Coronary artery (tissue), 2 donors: ENCODE results near the gene RTN3.

Experiments used
- DNase-seq: peaks from one replicate; pipeline ENCODE4 v3.0.0-alpha.2; 2017; ENCODE audit warnings: low spot score
- H3K27ac ChIP-seq, 2 donors: fragments of 200-600 bp; sonication (generic); one replicate each; pipeline ENCODE4 v1.5.1; 2016 to 2019
- H3K4me3 ChIP-seq: fragments of 200-600 bp; sonication (generic); 2 replicates; pipeline ENCODE4 v1.5.1; 2016; ENCODE audit warnings: mild to moderate bottlenecking, moderate library complexity
- TF ChIP-seq, protein P1 (sequence below): fragments of 200-600 bp; sonication (generic); IDR thresholded peaks from one replicate; pipeline ENCODE4 v1.5.1; 2019; ENCODE audit warnings: antibody characterized with exemption

Gene RTN3

DNA sequence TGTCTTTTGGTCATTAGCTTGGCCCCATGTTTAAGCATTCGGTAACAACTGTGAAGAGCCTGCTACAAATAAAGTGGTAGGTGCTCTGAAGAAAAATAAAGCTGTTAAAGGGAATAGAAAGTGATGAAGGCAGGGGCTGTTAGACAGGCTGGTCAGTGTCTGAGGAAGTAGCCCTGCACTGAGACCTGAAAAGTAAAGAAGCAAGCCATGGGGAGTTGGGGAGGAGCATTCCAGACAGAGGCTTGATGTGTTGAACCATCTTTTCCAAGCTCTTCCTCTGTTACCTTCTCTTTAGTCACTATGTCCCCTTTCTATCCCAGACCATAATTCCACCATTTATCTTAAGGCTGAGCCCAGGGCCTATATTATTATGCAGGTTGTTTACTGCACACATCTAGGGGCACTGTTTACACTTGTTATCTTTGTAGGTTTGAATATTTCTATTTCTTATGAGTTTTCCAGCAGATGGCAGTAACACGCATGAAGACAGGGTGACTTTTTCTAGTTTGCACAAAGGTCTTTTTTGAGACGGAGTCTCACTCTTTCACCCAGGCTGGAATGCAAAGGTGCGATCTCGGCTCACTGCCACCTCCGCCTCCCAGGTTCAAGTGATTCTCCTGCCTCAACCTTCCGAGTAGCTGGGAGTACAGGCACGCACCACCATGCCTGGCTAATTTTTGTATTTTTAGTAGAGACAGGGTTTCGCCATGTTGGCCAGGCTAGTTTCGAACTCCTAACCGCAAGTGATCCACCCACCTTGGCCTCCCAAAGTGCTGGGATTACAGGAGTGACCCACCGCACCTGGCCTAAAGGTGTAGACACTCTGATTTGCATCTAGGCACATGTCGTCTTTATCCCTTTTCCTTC lies 64.2 kb downstream of the RTN3 start:
- H3K27ac ChIP-seq, result no peak overlapping the region
- no peak overlapping the region for H3K4me3 ChIP-seq
- DNase-seq, result no peak
- TF ChIP-seq, protein P1, sequence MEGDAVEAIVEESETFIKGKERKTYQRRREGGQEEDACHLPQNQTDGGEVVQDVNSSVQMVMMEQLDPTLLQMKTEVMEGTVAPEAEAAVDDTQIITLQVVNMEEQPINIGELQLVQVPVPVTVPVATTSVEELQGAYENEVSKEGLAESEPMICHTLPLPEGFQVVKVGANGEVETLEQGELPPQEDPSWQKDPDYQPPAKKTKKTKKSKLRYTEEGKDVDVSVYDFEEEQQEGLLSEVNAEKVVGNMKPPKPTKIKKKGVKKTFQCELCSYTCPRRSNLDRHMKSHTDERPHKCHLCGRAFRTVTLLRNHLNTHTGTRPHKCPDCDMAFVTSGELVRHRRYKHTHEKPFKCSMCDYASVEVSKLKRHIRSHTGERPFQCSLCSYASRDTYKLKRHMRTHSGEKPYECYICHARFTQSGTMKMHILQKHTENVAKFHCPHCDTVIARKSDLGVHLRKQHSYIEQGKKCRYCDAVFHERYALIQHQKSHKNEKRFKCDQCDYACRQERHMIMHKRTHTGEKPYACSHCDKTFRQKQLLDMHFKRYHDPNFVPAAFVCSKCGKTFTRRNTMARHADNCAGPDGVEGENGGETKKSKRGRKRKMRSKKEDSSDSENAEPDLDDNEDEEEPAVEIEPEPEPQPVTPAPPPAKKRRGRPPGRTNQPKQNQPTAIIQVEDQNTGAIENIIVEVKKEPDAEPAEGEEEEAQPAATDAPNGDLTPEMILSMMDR, result no peak

DNA sequence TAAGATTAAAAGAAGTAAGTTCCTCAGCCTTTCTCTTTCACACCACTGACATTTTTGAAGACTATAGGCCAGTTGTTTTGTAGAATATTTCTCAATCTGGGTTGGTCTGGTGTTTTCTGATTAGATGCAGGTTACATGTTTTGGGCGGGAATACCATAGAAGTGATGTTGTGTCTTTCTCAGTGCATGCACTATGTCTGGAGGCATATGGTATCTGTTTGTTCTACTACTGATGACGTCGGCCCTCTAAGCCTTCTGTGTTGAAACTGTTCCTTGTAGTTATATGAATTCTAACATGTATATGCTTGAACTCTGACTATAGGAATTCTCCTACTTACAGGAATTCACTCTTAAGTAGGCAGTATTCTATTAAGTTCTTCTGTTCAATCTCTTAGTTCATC lies 65.7 kb downstream of the RTN3 start:
- no peak for DNase-seq
- Histone ChIP-seq H3K4me3 (no peak overlapping the region), H3K27ac (no peak overlapping the region)
- TF ChIP-seq, protein P1, result no peak

DNA sequence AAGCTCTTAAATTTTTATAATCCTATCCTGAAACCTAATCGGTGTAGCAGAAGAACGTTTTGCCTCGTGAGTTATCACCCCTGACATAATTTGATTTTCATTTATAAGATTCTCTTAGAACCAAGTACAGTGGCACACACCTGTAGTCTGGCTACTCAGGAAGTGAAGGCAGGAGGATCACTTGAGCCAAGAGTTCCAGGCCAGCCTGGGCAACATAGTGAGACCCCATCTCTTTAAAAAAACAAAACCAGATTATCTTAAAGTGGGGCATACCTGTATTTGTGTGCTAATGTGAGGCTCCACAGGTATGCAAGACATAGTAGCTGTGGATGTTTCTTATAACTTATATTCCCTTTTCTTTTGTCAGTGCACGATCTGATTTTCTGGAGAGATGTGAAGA lies 68.3 kb downstream of the RTN3 start:
- DNase-seq, result no peak
- TF ChIP-seq, protein P1, result no peak
- Histone ChIP-seq H3K4me3 (no peak overlapping the region), H3K27ac (no peak overlapping the region)

DNA sequence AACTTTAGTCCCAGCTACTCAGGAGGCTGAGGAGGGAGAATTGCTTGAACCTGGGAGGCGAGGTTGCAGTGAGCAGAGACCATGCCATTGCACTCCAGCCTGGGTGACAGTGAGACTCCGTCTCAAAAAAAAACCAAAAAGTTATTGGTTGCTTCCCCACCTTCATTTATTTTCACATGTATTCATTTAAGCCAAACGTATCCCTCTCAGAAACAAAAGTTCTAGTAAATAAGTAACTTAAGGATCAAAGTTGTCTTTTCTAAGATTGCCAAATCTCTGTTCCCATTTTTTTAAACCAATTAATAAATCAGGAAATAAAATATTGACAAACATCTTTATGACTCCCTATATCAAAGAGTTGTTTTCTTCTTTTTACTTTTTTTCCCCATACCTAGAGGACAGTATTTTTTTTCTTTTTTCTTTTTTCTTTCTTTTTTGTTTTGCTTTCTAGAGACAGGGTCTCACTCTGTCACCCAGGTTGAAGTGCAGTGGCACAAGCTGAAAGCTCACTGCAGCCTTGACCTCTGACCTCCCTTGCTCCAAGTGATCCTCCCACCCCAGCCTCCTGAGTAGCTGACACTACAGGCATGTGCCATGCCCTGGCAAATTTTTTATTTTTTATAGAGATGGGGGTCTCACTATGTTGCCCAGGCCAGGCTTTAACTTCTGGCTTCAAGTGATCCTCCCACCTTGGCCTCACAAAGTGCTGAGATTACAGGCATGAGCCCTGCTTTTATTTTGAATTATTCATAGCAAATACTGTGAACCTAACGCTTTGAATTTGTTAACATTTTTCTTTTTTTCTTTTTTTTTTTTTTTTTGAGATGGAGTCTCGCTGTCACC lies 75.8 kb downstream of the RTN3 start:
- Histone ChIP-seq H3K4me3 (no peak overlapping the region), H3K27ac (no peak overlapping the region)
- DNase-seq, result no peak
- TF ChIP-seq, protein P1, result no peak

DNA sequence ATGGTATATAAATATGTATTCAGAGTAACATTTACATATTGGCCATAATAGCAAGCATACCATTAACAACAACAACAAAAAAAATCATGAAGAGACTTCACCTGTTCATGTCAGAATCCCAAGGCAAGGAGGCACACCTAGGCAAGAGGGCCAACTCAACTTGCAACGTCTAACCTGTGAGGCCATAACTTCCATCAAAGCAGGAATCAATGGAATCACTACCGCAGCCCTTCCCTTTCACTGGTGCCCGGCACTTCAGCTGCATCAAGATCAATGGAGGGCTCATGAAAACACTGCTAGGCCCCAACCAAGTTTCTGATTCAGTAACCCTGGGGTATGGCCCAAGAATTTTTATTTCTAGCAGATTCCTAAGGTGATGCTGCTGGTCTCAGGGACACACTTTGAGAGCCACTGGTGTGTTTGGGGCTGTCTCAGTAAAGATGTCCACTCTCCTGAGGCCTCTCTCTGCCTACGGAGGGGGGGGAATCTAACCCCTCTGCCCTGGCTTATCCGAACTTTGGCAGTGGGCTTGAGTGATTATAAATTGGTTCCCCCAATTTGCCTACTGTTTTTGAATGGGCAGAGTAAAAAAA lies 79.3 kb downstream of the RTN3 start:
- no peak for DNase-seq
- Histone ChIP-seq H3K27ac (no peak overlapping the region), H3K4me3 (no peak overlapping the region)
- TF ChIP-seq, protein P1, result no peak

DNA sequence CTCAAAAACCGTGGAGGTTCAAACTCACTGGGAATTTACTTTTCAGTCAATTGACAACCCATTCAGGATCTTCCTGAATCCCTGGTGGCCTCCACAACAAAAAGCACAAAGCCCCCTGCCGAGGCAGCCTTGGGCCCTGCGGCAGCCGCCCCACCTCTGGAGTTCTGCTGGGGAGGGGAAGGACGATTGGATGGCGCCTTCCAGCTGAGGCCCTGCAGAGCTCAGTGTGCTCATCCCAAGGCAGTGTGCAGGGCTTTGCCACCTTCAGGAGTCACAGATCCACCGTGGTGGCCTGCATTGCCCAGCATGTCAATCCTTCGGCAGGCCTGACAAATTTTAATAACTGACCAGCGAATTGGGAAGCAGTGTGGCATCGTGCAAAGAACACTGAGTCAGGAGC lies 79.9 kb downstream of the RTN3 start:
- TF ChIP-seq, protein P1, result no peak
- no peak overlapping the region for H3K27ac ChIP-seq
- no peak overlapping the region for H3K4me3 ChIP-seq
- no peak for DNase-seq
